Measurements from ENCODE around the gene PSMB1.
"Not testable (repeated sequence)": the region's sequence is repeated elsewhere in the genome, so short reads cannot be mapped to it uniquely, and the experiment has no call there.

Gene PSMB1

GRCh38 chr6:170502733-170503413 lies 50.2 kb downstream of the PSMB1 start:
- DNase-seq (ENCODE audit: low read depth in 2 of 2), result not testable (repeated sequence)

GRCh38 chr6:170502268-170502667 lies 50.8 kb downstream of the PSMB1 start:
- not testable (repeated sequence) for DNase-seq (ENCODE audit: low read depth in 2 of 2)

GRCh38 chr6:170500955-170501590 lies 52.0 kb downstream of the PSMB1 start:
- DNase-seq (ENCODE audit: low read depth in 2 of 2), result no peak

GRCh38 chr6:170497841-170498301 lies 55.2 kb downstream of the PSMB1 start:
- DNase-seq (ENCODE audit: low read depth in 2 of 2), result no peak

GRCh38 chr6:170493354-170493753 lies 59.8 kb downstream of the PSMB1 start:
- DNase-seq (ENCODE audit: low read depth in 2 of 2), result no peak

GRCh38 chr6:170490259-170490658 lies 62.8 kb downstream of the PSMB1 start:
- DNase-seq (ENCODE audit: low read depth in 2 of 2), result no peak

- DNase-seq (ENCODE audit: low read depth in 2 of 2), result no peak
Measured at GRCh38 chr6:170489836-170490235, 63.3 kb downstream of the PSMB1 start.

GRCh38 chr6:170487707-170488329 lies 65.3 kb downstream of the PSMB1 start:
- no peak for DNase-seq (ENCODE audit: low read depth in 2 of 2)

GRCh38 chr6:170485159-170485558 lies 67.9 kb downstream of the PSMB1 start:
- DNase-seq (ENCODE audit: low read depth in 2 of 2), result no peak

All from stimulated activated CD4-positive, alpha-beta T cell treated with anti-CD3 and anti-CD28 coated beads, Interleukin-4, amount 100 ng/mL, for 48 hours (primary cell).